ENCODE measurements around the gene GRIP1.

Gene GRIP1

DNA sequence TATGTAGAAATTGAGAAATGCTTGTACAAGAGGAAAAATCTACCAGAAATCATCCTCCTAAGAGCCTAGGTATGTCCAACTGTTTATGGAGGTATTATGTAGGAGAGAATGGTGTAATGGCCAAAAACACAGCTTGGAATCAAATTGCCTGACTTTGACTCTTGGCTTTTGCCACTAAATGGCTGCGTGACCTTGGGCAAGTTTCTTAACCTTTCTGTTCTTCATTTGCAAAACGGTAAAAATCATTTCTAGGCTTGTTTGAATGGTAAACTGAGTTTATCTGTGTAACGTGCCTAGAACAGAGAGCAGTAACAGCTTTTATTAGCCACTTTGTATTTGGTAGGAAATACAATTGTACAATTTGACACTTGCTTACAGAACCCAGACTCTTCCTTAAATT lies 4.9 kb upstream of the GRIP1 start:
- Histone ChIP-seq H3K27me3 (ENCODE audit: insufficient read depth, poor library complexity, severe bottlenecking) (peaks cover 6% of the 10 kb centered on the region), H3K27ac (replicated peaks) (no peak overlapping the region), H3K4me3 (replicated peaks; ENCODE audit: insufficient read depth, low read length) (no peak overlapping the region)
- DNase-seq (ENCODE audit: low read depth in 1 of 2, low spot score in 1 of 2) = no peak
- TF ChIP-seq SPI1 (IDR thresholded peaks at IDR 0.05; ENCODE audit: borderline replicate concordance, low read depth) (no peak), GABPA (IDR thresholded peaks at IDR 0.05; ENCODE audit: low read depth) (no peak), CTCF (IDR thresholded peaks at IDR 0.05; ENCODE audit: insufficient read depth, low read length) (no peak), REST (IDR thresholded peaks at IDR 0.05; ENCODE audit: insufficient replicate concordance, low read depth) (no peak), POLR2AphosphoS5 (IDR thresholded peaks at IDR 0.05; ENCODE audit: low read depth) (no peak)

GRCh38 chr12:66683073-66683472 lies 4.2 kb upstream of the GRIP1 start:
- H3K27ac ChIP-seq (replicated peaks) = no peak overlapping the region
- peaks cover 6% of the 10 kb centered on the region for H3K27me3 ChIP-seq (ENCODE audit: insufficient read depth, poor library complexity, severe bottlenecking)
- no peak for DNase-seq (ENCODE audit: low read depth in 1 of 2, low spot score in 1 of 2)
- no peak overlapping the region for H3K4me3 ChIP-seq (replicated peaks; ENCODE audit: insufficient read depth, low read length)
- TF ChIP-seq POLR2AphosphoS5 (IDR thresholded peaks at IDR 0.05; ENCODE audit: low read depth) = no peak

GRCh38 chr12:66679461-66680084 lies 697 bp upstream of the GRIP1 start:
- H3K27me3 ChIP-seq (ENCODE audit: insufficient read depth, poor library complexity, severe bottlenecking) = peaks cover 3% of the 10 kb centered on the region

More at GRCh38 chr12:66679461-66680084, 697 bp upstream of the GRIP1 start:
- no peak for DNase-seq (ENCODE audit: low read depth in 1 of 2, low spot score in 1 of 2)
- no peak overlapping the region for H3K27ac ChIP-seq (replicated peaks)
- H3K4me3 ChIP-seq (replicated peaks; ENCODE audit: insufficient read depth, low read length) = no peak overlapping the region
- TF ChIP-seq POLR2AphosphoS5 (IDR thresholded peaks at IDR 0.05; ENCODE audit: low read depth) (no peak), SPI1 (IDR thresholded peaks at IDR 0.05; ENCODE audit: borderline replicate concordance, low read depth) (no peak), REST (IDR thresholded peaks at IDR 0.05; ENCODE audit: insufficient replicate concordance, low read depth) (no peak), CTCF (IDR thresholded peaks at IDR 0.05; ENCODE audit: insufficient read depth, low read length) (no peak), GABPA (IDR thresholded peaks at IDR 0.05; ENCODE audit: low read depth) (no peak)
